GM21737 (cell line): Measurements from ENCODE around the gene TASP1.

Experiments
- ATAC-seq: cut with Tn5 transposase; IDR thresholded peaks from one replicate; pipeline ENCODE4 v1.9.1; 2021; ENCODE audit warnings: mild to moderate bottlenecking, moderate library complexity; ENCODE audit not compliant: unreplicated experiment

TASP1 gene

DNA sequence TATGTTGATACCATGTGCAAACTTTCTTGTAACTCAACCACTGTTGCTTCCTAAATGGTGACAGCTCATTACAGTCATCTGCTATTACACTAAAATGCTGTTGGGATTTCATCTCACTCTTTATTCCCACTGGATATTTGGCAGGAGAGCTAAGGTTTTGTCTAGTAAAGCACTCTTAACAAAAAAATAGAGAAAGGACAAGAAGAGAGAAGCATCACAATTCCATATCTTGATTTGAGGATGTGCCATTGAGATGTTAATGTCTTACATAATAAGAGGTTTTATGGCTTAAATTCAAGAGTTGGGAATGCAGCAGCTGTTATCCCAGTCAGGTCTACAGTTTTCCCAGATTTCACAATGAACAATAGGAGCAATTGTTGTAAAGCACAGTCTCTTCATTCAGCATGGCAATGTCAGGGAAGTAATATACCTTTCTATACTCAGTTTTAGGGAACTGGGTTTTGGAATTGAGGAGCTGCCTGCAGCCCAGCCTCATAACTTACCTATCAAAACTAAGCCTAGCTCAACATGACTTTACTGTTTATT lies 282.7 kb downstream of the TASP1 start:
- ATAC-seq = no peak

- ATAC-seq = no peak
Measured at GRCh38 chr20:13355411-13355810, 283.3 kb downstream of the TASP1 start.

DNA sequence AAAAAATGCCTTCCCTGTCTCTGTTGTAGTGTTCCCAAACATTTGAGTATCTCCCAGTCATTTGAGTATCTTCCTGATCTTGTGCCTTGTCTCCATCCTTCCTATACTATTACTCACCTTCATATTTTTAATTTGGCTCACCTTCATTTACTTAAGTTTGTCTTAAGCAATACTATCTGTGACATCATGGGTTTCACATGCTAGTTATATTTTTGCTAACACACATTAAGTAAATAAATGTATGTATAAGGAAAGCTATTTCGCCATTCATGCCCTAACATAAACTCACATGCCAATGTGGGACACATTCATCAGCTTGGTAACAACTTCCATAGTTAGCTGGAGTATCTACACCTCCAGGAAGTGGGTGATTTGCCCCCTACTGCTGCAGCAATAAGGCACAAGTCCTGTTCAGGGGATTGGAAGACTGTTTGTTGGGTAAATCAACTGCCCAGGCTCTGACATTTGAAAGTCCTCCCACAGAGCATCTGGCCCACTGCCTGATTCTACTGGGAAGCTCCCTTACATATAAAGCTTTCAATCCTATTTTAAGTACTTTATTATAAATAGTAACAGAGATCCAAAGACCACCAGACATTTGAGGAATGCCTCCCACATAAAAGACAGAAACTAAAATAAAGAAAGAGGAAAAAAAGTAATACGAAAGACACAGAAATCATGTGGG lies 285.3 kb downstream of the TASP1 start:
- no peak for ATAC-seq

- ATAC-seq = no peak
Measured at GRCh38 chr20:13349235-13349604, 289.5 kb downstream of the TASP1 start.

GRCh38 chr20:13348311-13349234 lies 290.2 kb downstream of the TASP1 start:
- no peak for ATAC-seq

DNA sequence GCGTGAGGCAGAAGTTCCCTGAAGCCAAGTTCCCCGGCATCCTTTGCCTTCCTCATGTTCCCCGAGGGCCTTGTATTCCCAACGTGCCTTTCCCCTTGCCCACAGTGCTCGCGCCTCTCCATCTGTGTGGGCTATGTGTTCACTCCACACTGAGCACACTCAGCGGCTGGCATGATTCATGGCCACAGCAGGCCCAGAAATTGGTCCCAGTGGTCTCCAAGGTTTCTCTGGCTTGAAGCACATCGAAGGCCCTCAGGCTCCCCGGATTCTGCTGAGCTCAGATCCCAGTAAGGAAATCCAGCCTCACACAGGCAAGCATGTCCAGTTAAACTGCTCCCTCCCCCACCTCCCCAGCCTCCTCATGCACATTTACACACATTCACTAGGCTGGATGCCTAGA lies 294.1 kb downstream of the TASP1 start:
- no peak for ATAC-seq

GRCh38 chr20:13342469-13343242 lies 296.1 kb downstream of the TASP1 start:
- no peak for ATAC-seq

DNA sequence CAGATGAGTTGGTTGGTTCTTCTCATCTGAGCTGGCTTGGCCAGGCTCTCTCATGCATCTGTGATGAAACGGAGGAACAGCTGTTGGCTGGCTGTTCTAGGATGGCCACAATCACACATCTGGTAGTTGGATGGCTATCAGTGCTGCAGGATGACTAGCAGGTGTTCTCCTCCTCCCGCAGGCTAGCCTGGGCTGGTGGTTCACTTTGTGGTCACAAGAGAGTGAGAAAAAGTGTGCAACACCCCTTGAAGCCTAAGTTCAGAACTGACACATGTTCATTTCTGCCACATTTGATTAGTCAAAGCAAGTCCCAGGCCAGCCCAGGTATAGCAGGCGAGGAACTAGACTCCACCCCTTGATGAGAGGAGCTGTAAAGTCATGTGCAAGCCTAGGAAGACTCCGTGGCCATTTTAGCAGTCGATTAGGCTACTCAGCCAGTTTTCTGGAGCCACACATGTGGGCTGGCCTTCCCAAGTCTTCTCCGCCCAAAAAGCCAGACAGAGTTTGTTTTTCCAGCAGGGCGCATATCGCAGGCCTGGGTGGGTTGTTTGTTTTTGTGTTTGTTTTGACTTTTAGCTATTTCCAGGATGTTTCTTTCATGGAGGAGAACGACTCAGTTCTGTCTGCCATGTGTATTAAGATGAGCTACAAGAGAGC lies 296.9 kb downstream of the TASP1 start:
- ATAC-seq = no peak

- no peak for ATAC-seq
Measured at GRCh38 chr20:13340088-13340487, 298.6 kb downstream of the TASP1 start.
